Measurements from ENCODE around the gene NDST1. TPM values are rescaled to one million over a fixed set of nuclear protein-coding genes. Genes with fewer than 3 reads are reported as not detected.
"Not testable (repeated sequence)": the region's sequence is repeated elsewhere in the genome, so short reads cannot be mapped to it uniquely, and the experiment has no call there.

The NDST1 gene
- total RNA-seq, 2 donors from 2014 or later, result 3.4 to 3.5 TPM

DNA sequence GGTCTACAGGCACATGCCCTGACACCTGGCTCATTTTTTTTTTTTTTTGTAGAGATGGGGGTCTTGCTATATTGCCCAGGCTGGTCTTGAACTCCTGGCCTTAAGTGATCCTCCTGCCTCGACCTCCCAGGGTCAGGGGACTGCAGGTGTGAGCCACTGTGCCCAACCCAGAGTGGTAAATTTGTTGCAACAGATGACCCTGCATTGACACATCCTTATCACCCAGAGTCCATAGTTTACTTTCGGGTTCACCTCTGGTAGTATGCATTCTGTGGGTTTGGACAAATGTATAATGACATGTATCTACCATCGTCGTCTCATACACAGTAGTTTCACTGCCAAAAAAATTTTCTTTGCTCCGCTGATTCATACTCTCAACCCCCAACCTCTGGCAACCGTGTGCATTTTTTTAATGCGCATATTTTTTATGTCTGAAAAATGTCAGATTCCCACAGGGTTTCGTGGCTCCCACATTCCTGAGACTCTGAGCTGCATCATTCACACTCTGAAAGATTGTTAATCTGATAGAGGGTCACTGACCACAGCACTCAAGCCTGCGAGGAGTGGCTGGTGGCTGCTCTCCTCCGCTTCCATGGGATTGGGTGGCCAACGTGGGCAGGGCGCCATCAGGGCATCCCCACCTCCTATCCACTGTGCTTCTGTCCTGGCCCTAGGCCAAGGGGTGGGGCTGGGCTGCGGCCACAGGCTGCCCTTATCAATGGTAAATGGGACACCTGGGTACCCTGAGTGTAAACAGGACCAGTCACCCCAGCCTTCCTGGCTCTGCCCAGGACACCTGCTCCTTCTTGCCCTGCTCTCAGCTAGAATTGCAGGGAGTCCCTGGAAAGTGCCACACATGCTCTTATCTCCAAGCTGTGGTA is 9.6 kb downstream of the NDST1 start:
- ATAC-seq (replicated peaks in 1 of 2), result no peak
- Mint-ChIP-seq H3K36me3 (ENCODE audit: insufficient read depth in 2 of 2) (no peaks in the 10 kb centered on the region), H3K4me3 (no peak overlapping the region), H3K9me3 (no peaks in the 10 kb centered on the region), H3K27ac (no peak overlapping the region), H3K27me3 (ENCODE audit: low read depth) (no peaks in the 10 kb centered on the region), H3K4me1 (ENCODE audit: low read depth) (no peaks in the 10 kb centered on the region)
- DNase-seq, result no peak

DNA sequence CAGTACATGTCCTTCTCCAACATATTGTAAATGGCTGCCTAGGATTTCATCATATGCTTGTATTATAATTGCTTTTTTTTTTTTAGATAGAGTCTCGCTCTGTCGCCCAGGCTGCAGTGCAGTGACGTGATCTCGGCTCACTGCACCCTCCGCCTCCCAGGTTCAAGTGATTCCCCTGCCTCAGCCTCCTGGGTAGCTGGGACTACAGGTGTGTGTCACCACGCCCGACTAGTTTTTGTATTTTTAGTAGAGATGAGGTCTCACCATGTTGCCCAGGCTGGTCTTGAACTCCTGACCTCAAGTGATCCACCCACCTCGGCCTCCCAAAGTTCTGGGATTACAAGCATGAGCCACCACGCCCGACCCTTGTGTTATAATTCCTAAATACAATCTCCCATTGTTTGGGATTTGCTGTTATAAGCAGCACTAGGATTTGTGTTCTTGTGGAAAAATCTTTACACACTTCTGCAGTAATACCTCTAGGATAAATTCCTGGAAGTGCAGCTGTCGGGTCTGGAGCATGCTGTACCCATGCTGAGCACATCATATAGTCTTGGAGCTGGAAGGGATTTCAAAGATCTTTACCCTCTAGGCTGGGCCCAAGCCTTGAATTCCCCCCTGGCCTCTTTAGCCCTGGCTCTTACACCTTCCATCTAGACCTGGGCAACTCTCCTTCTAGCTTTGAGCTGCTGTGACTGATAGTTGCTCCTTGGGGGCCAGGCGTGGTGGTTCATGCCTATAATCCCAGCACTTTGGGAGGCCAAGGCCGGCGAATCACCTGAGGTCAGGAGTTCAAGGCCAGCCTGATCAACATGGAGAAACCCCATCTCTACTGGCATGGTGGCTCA is 11.0 kb downstream of the NDST1 start:
- DNase-seq; H3K4me3 Mint-ChIP-seq; H3K9me3 Mint-ChIP-seq; H3K36me3 Mint-ChIP-seq (ENCODE audit: insufficient read depth in 2 of 2); H3K27me3 Mint-ChIP-seq (ENCODE audit: low read depth); ATAC-seq (replicated peaks in 1 of 2); H3K4me1 Mint-ChIP-seq (ENCODE audit: low read depth); H3K27ac Mint-ChIP-seq: not testable (repeated sequence)

DNA sequence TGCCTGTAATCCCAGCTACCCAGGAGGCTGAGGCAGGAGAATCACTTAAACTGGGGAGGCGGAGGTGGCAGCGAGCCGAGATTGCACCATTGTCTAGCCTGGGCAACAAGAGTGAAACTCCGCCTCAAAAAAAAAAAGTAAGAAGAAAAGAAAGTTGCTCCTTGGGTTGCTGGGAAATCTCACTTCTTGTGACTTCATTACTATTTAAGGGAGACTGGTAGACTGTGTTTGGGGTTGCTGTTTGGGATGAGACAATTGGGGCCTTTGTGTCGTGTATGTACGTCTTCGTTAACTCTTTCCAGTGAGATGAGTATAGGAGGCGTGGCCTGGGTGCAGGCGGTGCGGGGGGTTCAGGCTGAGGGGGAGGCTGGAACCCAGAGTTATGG is 11.6 kb downstream of the NDST1 start:
- Mint-ChIP-seq H3K27me3 (ENCODE audit: low read depth) (no peaks in the 10 kb centered on the region), H3K36me3 (ENCODE audit: insufficient read depth in 2 of 2) (no peaks in the 10 kb centered on the region), H3K9me3 (no peaks in the 10 kb centered on the region), H3K4me1 (ENCODE audit: low read depth) (no peaks in the 10 kb centered on the region), H3K4me3 (no peak overlapping the region), H3K27ac (no peak overlapping the region)
- ATAC-seq (replicated peaks in 1 of 2) (no peak), DNase-seq (no peak)

DNA sequence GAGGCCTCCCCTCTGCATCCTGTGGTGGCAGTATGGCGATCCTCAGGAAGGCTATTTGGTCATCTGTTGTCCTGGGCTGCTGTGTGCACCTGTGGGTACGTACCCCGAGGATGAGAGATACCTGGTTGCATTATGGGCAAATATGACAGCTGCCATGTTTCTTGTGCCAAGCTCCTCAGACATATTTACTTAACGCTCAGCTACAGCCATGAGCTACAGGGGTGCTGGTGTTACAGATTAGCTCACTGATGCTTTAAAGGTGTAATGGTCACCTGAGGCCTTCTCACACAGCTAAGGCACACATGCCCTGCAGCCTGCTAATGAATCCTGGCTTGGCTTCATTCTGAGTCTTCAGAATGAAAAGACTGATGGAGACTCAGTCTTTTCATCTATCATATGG is 12.0 kb downstream of the NDST1 start:
- no peaks in the 10 kb centered on the region for H3K9me3 Mint-ChIP-seq
- no peak overlapping the region for H3K27ac Mint-ChIP-seq
- no peak overlapping the region for H3K4me3 Mint-ChIP-seq
- no peak for DNase-seq
- H3K27me3 Mint-ChIP-seq (ENCODE audit: low read depth), result no peaks in the 10 kb centered on the region
- no peaks in the 10 kb centered on the region for H3K36me3 Mint-ChIP-seq (ENCODE audit: insufficient read depth in 2 of 2)
- no peaks in the 10 kb centered on the region for H3K4me1 Mint-ChIP-seq (ENCODE audit: low read depth)
- no peak for ATAC-seq (replicated peaks in 1 of 2)

DNA sequence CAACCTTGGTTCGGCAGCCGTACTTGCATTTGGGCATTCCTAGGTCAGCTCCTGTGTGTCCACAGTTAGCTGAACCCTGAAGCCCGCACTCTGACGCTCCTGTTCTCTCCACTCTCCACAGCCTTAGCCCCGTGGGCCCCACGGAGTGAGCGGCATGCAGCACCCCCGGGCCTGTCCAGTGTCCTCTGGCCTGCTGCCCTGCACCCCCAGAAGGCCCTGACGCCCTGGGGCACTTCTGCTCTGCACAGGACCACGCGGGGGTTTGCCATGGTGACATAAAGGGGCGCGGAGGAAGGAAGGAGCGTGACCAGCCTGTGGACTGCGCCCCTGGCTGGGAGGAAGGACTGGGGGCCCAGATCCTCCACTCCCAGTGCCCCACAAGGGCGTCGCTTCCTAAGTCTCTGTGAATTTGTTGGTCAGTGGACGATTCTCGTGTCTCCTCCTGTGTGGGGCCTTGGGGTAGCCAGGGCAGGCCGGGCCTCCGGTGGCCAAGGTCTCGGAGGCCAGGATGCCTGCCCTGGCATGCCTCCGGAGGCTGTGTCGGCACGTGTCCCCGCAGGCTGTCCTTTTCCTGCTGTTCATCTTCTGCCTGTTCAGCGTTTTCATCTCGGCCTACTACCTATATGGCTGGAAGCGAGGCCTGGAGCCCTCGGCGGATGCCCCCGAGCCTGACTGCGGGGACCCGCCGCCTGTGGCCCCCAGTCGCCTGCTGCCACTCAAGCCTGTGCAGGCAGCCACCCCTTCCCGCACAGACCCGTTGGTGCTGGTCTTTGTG is 13.0 kb downstream of the NDST1 start:
- ATAC-seq (replicated peaks in 1 of 2), result no peak
- DNase-seq, result no peak
- no peaks in the 10 kb centered on the region for H3K4me1 Mint-ChIP-seq (ENCODE audit: low read depth)
- no peaks in the 10 kb centered on the region for H3K9me3 Mint-ChIP-seq
- H3K4me3 Mint-ChIP-seq, result no peak overlapping the region
- H3K36me3 Mint-ChIP-seq (ENCODE audit: insufficient read depth in 2 of 2), result no peaks in the 10 kb centered on the region
- H3K27me3 Mint-ChIP-seq (ENCODE audit: low read depth), result no peaks in the 10 kb centered on the region
- no peak overlapping the region for H3K27ac Mint-ChIP-seq

DNA sequence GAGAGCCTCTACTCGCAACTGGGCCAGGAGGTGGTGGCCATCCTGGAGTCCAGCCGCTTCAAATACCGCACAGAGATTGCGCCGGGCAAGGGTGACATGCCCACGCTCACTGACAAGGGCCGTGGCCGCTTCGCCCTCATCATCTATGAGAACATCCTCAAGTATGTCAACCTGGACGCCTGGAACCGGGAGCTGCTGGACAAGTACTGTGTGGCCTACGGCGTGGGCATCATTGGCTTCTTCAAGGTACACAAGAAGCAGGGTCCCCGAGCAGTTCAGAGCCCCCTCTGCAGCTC is 13.5 kb downstream of the NDST1 start:
- H3K4me3 Mint-ChIP-seq, result no peak overlapping the region
- H3K9me3 Mint-ChIP-seq, result no peaks in the 10 kb centered on the region
- DNase-seq (no peak), ATAC-seq (replicated peaks in 1 of 2) (no peak)
- H3K27ac Mint-ChIP-seq, result no peak overlapping the region
- no peaks in the 10 kb centered on the region for H3K27me3 Mint-ChIP-seq (ENCODE audit: low read depth)
- H3K36me3 Mint-ChIP-seq (ENCODE audit: insufficient read depth in 2 of 2), result no peaks in the 10 kb centered on the region
- H3K4me1 Mint-ChIP-seq (ENCODE audit: low read depth), result no peaks in the 10 kb centered on the region

DNA sequence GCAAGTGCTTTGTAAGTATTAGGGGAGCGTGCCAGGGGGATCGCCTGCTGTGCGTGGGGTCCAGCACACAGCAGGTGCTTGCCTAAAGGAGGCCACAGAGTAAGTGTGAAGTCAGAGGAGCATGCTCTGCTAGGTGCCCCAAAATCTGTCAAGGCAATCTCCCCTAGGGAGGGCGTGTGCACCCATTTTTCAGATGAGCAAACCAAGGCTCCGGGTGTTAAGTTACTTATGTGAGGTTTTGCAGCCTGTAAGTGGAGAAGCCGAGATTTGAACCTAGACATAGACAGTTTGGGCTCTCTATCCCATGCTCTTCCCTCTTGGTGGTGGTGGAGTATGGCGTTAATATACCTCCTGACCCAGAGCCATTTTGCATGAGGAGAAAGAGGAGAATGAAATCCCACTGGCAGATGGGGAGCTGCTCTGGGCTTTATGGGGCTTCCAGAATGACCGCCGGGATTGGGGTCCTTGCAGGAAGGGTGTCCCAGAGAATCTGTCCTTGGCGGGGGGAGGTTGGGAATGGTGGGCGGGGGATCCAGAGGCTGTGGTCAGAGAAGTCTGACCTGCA is 14.1 kb downstream of the NDST1 start:
- no peak overlapping the region for H3K4me3 Mint-ChIP-seq
- no peaks in the 10 kb centered on the region for H3K4me1 Mint-ChIP-seq (ENCODE audit: low read depth)
- DNase-seq (no peak), ATAC-seq (replicated peaks in 1 of 2) (no peak)
- H3K36me3 Mint-ChIP-seq (ENCODE audit: insufficient read depth in 2 of 2), result no peaks in the 10 kb centered on the region
- no peaks in the 10 kb centered on the region for H3K27me3 Mint-ChIP-seq (ENCODE audit: low read depth)
- no peaks in the 10 kb centered on the region for H3K9me3 Mint-ChIP-seq
- no peak overlapping the region for H3K27ac Mint-ChIP-seq

DNA sequence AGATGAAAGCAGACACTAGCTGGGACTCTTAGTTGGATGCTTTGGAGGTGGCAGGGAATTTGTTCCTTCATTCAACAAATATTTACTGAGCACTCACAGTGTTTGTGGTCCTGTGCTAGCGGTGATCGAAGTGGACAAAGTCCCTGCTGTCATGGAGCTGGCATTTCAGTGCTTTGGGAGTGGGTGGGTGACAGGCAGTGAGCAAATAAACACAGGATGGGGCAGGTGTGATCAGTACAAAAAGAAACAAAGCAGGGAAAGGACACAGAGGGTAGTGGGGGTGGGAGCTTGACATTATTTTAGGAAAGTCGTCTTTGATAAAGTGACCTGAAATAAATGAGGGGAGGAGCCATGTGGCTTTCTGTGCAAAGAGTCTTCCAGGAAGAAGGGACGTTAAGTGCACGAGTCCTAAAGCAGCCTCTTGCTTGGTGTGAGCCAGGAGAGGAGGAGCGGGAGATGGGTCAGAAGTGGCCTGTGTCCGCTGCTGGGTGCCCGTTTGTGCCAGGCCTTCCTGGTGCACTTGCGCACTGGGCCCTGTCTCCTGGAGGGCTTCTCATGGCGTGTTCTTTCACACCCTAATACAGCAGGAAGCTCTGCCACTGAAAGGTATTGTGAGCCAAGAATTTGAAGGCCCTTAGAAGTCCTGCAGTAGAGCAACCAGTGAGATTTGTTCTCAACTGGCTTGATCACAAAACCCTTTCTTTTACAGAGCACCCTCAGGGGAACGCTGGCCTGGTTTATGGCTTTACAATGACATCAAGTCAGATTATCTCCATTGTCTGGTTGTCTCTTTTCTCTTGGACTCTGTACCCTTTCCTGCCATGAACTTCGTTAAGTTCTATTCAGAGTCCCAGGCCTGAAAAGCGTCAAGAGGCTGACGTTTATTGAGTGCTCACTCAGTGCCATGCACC is 14.8 kb downstream of the NDST1 start:
- ATAC-seq (replicated peaks in 1 of 2) (no peak), DNase-seq (no peak)
- Mint-ChIP-seq H3K27me3 (ENCODE audit: low read depth) (no peaks in the 10 kb centered on the region), H3K4me1 (ENCODE audit: low read depth) (no peaks in the 10 kb centered on the region), H3K36me3 (ENCODE audit: insufficient read depth in 2 of 2) (no peaks in the 10 kb centered on the region), H3K27ac (no peak overlapping the region), H3K4me3 (no peak overlapping the region), H3K9me3 (no peaks in the 10 kb centered on the region)

DNA sequence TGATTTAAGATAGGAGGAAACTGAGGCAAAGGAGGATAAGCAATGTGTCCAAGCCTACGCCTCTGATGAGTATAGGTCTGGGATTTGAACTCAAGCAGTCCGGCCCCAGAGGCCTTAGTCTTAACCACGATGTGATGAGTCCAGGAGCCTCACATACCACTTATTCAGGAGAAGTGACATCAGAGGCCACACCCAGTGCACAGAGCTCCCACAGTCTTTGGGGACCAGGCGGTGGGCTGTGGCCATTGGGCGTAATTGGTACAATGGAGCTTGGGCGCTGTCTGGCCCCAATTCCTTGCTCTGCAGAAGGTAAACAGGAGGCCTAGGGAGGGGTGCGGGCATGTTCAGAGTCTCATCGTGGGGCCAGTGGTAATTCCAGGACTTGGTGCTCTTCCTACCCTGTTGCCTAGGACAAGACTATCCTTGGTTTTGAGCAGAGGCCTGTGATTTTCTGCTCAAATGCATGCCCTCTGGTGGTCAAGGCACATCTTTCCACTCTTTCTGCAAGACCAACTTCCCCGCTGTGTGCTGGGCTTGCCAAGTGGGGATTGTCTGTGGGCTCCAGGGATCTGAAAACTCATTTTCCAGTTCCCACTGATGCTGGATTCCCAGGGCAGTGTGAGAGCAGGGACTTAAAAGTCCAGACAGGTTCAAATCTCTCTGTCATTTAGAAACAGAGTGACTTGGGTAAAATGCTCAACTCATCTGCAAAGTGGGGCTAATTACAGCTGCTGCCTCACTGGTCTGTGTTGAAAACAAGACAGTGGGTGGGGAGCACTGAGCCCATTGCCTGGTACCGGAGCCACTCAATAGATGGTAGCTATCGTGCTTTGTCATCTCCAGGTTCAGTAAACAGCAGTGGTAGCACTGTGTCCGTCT is 15.8 kb downstream of the NDST1 start:
- no peak overlapping the region for H3K27ac Mint-ChIP-seq
- H3K4me3 Mint-ChIP-seq, result no peak overlapping the region
- no peaks in the 10 kb centered on the region for H3K36me3 Mint-ChIP-seq (ENCODE audit: insufficient read depth in 2 of 2)
- no peaks in the 10 kb centered on the region for H3K4me1 Mint-ChIP-seq (ENCODE audit: low read depth)
- DNase-seq (peak; percentile 8 to 13), ATAC-seq (replicated peaks in 1 of 2) (no peak)
- H3K9me3 Mint-ChIP-seq, result no peaks in the 10 kb centered on the region
- no peaks in the 10 kb centered on the region for H3K27me3 Mint-ChIP-seq (ENCODE audit: low read depth)

DNA sequence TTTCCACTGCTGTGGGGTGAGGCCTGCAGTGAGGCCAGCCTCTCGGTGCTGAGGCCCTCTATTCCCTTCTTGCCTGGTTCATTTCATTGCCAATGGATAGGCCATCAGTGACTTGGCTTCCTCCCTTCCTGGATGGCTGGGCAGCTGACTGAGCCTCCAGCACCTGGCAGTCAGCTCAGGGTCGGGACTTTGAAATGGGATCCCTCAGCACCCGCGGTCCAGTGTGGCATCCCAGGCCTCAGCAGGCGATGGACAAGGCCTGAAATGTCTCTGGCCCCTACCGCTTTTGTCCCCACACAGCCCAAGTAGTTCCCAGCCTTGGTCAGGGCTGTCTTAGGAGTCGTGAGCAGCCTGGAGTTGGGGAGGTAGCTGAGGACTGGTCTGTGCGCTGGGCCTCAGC is 17.2 kb downstream of the NDST1 start:
- H3K36me3 Mint-ChIP-seq (ENCODE audit: insufficient read depth in 2 of 2), result no peaks in the 10 kb centered on the region
- H3K27me3 Mint-ChIP-seq (ENCODE audit: low read depth), result no peaks in the 10 kb centered on the region
- no peaks in the 10 kb centered on the region for H3K9me3 Mint-ChIP-seq
- ATAC-seq (replicated peaks in 1 of 2) (no peak), DNase-seq (no peak)
- no peak overlapping the region for H3K27ac Mint-ChIP-seq
- no peaks in the 10 kb centered on the region for H3K4me1 Mint-ChIP-seq (ENCODE audit: low read depth)
- no peak overlapping the region for H3K4me3 Mint-ChIP-seq

DNA sequence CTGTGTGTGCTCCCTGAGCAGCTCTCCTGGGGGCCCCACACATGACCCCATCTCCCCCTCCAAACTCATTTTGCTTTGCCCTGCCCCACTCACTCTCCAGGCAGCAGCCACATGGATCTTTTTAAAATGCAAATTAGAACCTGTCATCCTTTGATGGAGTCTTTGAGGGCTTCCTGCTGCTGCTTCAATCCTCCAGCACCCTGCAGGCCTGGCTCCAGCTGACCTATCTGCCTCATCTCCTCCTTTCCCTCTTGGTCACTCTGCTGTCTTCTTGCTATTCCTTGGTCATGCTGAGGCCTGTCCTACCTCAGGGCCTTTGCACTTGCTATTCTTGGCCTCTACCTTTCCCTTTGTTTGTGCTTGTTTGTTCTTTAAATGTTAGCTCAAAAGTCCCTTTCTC is 17.9 kb downstream of the NDST1 start:
- H3K4me1 Mint-ChIP-seq (ENCODE audit: low read depth), result no peaks in the 10 kb centered on the region
- ATAC-seq (replicated peaks in 1 of 2), result no peak
- H3K27me3 Mint-ChIP-seq (ENCODE audit: low read depth), result no peaks in the 10 kb centered on the region
- H3K27ac Mint-ChIP-seq, result no peak overlapping the region
- no peak for DNase-seq
- H3K4me3 Mint-ChIP-seq, result no peak overlapping the region
- no peaks in the 10 kb centered on the region for H3K9me3 Mint-ChIP-seq
- no peaks in the 10 kb centered on the region for H3K36me3 Mint-ChIP-seq (ENCODE audit: insufficient read depth in 2 of 2)

Measured in activated T-cell treated with anti-CD3 and anti-CD28 coated beads, Interleukin-2, amount 50 U/mL, for 72 hours (primary cell).